ENCODE data around the gene ALLC. TPM values are rescaled to one million over a fixed set of nuclear protein-coding genes. Genes with fewer than 3 reads are reported as not detected.

ALLC gene
- total RNA-seq, 1 donor from 2014 or later = 0.13 TPM

- no peak for DNase-seq (ENCODE audit: low read depth)
- no peak overlapping the region for H3K4me3 ChIP-seq (ENCODE audit: low read depth, low read length)
- H3K36me3 ChIP-seq (ENCODE audit: control insufficient read depth, insufficient read depth, low read length) = no peaks in the 10 kb centered on the region
- H3K27me3 ChIP-seq (ENCODE audit: control insufficient read depth, insufficient read depth, low read length) = peaks cover 6% of the 10 kb centered on the region
- TF ChIP-seq, protein P1, sequence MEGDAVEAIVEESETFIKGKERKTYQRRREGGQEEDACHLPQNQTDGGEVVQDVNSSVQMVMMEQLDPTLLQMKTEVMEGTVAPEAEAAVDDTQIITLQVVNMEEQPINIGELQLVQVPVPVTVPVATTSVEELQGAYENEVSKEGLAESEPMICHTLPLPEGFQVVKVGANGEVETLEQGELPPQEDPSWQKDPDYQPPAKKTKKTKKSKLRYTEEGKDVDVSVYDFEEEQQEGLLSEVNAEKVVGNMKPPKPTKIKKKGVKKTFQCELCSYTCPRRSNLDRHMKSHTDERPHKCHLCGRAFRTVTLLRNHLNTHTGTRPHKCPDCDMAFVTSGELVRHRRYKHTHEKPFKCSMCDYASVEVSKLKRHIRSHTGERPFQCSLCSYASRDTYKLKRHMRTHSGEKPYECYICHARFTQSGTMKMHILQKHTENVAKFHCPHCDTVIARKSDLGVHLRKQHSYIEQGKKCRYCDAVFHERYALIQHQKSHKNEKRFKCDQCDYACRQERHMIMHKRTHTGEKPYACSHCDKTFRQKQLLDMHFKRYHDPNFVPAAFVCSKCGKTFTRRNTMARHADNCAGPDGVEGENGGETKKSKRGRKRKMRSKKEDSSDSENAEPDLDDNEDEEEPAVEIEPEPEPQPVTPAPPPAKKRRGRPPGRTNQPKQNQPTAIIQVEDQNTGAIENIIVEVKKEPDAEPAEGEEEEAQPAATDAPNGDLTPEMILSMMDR (IDR thresholded peaks at IDR 0.05; ENCODE audit: insufficient read depth, low read length, poor library complexity, severe bottlenecking) = no peak
Measured at GRCh38 chr2:3638456-3638810, 19.6 kb upstream of the ALLC start.

DNA sequence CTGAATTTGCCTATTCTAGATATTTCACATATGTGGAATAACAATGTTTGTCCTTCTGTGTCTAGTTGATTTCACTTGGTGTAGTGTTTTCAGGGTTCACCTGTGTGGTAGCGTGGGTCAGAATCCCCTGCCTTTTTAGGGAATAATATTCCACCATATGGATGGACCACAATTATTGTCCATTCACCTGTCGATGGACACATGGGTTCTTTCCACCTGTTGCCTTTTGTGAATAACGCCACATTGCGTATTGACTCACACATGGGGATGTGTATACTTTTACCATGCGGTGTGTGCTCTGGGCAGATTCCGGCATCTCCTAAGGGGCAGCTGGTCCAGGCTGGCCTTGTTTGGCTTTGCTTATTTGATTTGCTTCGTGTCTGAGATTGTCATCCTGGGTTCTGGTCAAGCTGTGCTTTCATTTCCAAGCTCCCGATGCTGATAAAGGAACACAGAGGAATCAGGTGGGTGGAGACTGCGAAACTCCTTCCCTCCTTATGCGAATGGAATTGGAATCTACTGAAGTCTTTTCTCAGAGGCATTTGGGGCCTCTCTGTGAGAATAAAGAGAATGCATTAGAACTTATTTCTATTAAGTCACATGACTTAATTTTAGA lies 18.9 kb upstream of the ALLC start:
- Histone ChIP-seq H3K4me3 (ENCODE audit: low read depth, low read length) (no peak overlapping the region), H3K27me3 (ENCODE audit: control insufficient read depth, insufficient read depth, low read length) (peaks cover 6% of the 10 kb centered on the region), H3K36me3 (ENCODE audit: control insufficient read depth, insufficient read depth, low read length) (no peaks in the 10 kb centered on the region)
- no peak for DNase-seq (ENCODE audit: low read depth)
- TF ChIP-seq, protein P1 (IDR thresholded peaks at IDR 0.05; ENCODE audit: insufficient read depth, low read length, poor library complexity, severe bottlenecking) = no peak

GRCh38 chr2:3639653-3640052 lies 18.3 kb upstream of the ALLC start:
- TF ChIP-seq, protein P1 (IDR thresholded peaks at IDR 0.05; ENCODE audit: insufficient read depth, low read length, poor library complexity, severe bottlenecking) = no peak
- Histone ChIP-seq H3K36me3 (ENCODE audit: control insufficient read depth, insufficient read depth, low read length) (no peaks in the 10 kb centered on the region), H3K27me3 (ENCODE audit: control insufficient read depth, insufficient read depth, low read length) (peaks cover 6% of the 10 kb centered on the region), H3K4me3 (ENCODE audit: low read depth, low read length) (no peak overlapping the region)
- DNase-seq (ENCODE audit: low read depth) = no peak

GRCh38 chr2:3641181-3641580 lies 16.8 kb upstream of the ALLC start:
- no peak overlapping the region for H3K4me3 ChIP-seq (ENCODE audit: low read depth, low read length)
- no peak for DNase-seq (ENCODE audit: low read depth)
- TF ChIP-seq, protein P1 (IDR thresholded peaks at IDR 0.05; ENCODE audit: insufficient read depth, low read length, poor library complexity, severe bottlenecking) = no peak
- peaks cover 4% of the 10 kb centered on the region for H3K27me3 ChIP-seq (ENCODE audit: control insufficient read depth, insufficient read depth, low read length)
- no peaks in the 10 kb centered on the region for H3K36me3 ChIP-seq (ENCODE audit: control insufficient read depth, insufficient read depth, low read length)

- Histone ChIP-seq H3K27me3 (ENCODE audit: control insufficient read depth, insufficient read depth, low read length) (peaks cover 2% of the 10 kb centered on the region), H3K36me3 (ENCODE audit: control insufficient read depth, insufficient read depth, low read length) (no peaks in the 10 kb centered on the region), H3K4me3 (ENCODE audit: low read depth, low read length) (no peak overlapping the region)
- DNase-seq (ENCODE audit: low read depth) = no peak
- TF ChIP-seq, protein P1 (IDR thresholded peaks at IDR 0.05; ENCODE audit: insufficient read depth, low read length, poor library complexity, severe bottlenecking) = no peak
Measured at GRCh38 chr2:3641841-3642421, 16.1 kb upstream of the ALLC start.

All from kidney epithelial cell (primary cell).